Measurements from ENCODE around the gene SLC35E2B. TPM values are rescaled to one million over a fixed set of nuclear protein-coding genes. Genes with fewer than 3 reads are reported as not detected.
"Not testable (repeated sequence)": the region's sequence is repeated elsewhere in the genome, so short reads cannot be mapped to it uniquely, and the experiment has no call there.

Gene SLC35E2B
- total and polyA plus RNA-seq, 2 of the 13 experiments (the other 11 are each of a cell fraction or from before 2014, with no cell fraction given), result 14.1 to 19.7 TPM

GRCh38 chr1:1724035-1724864 lies 31.7 kb upstream of the SLC35E2B start, which contains the start of gene CDK11A (continued):
- TF ChIP-seq SOX6 (IDR thresholded peaks at IDR 0.05), result not testable (repeated sequence)
- peak; percentile 39 for TF ChIP-seq SOX6 (CRISPR knock-in tag; IDR thresholded peaks at IDR 0.05)
- 0 out of 2 replicates have a peak, but pooled peaks have one; percentile 36 for TF ChIP-seq TARDBP (CRISPR knock-in tag; IDR thresholded peaks at IDR 0.05)
- 0 out of 2 replicates have a peak, but pooled peaks have one; percentile 43 for TF ChIP-seq ZSCAN9 (CRISPR knock-in tag; IDR thresholded peaks at IDR 0.05; ENCODE audit: borderline replicate concordance)
- TF ChIP-seq MXI1 (IDR thresholded peaks at IDR 0.05; ENCODE audit: borderline replicate concordance, low read depth, low read length), result peak; percentile 37; the same call in 1 of the 3 replicates
- TF ChIP-seq ZSCAN31 (CRISPR knock-in tag; IDR thresholded peaks at IDR 0.05; ENCODE audit: low read depth), result peak; percentile 58; the same call in 1 of the 2 replicates
- 0 out of 2 replicates have a peak, but pooled peaks have one; percentile 56 for TF ChIP-seq ZNF44 (CRISPR knock-in tag; IDR thresholded peaks at IDR 0.05)
- peak; percentile 98 for TF ChIP-seq KAT8 (CRISPR knock-in tag; IDR thresholded peaks at IDR 0.05)
- 0 out of 2 replicates have a peak, but pooled peaks have one; percentile 34 for TF ChIP-seq PATZ1 (CRISPR knock-in tag; IDR thresholded peaks at IDR 0.05)
- TF ChIP-seq ZNF770 (CRISPR knock-in tag; IDR thresholded peaks at IDR 0.05), result 0 out of 2 replicates have a peak, but pooled peaks have one; percentile 29
- peak; percentile 68 for TF ChIP-seq HNF4A (CRISPR knock-in tag; IDR thresholded peaks at IDR 0.05)
- peak; percentile 32; the same call in 1 of the 2 replicates for TF ChIP-seq GFI1 (CRISPR knock-in tag; IDR thresholded peaks at IDR 0.05; ENCODE audit: borderline replicate concordance)
- peak; percentile 19; the same call in 1 of the 2 replicates for TF ChIP-seq TOE1 (CRISPR knock-in tag; IDR thresholded peaks at IDR 0.05)
- peak; percentile 76 for TF ChIP-seq ZNF143 (CRISPR knock-in tag; IDR thresholded peaks at IDR 0.05)
- 0 out of 2 replicates have a peak, but pooled peaks have one; percentile 44 for TF ChIP-seq POGK (CRISPR knock-in tag; conservative IDR thresholded peaks at IDR 0.05)
- peak; percentile 60; the same call in 1 of the 2 replicates for TF ChIP-seq ZFP91 (CRISPR knock-in tag; IDR thresholded peaks at IDR 0.05; ENCODE audit: borderline replicate concordance)
- TF ChIP-seq NFYC (CRISPR knock-in tag; IDR thresholded peaks at IDR 0.05), result peak; percentile 57
- TF ChIP-seq POLR2A (IDR thresholded peaks at IDR 0.05; ENCODE audit: insufficient read depth in 1 of 2, low read depth in 2 of 2, low read length in 2 of 2), result peak; percentile 36 to 55; a peak in 2 of 4 replicates
- peak; percentile 77 for TF ChIP-seq ETV5 (CRISPR knock-in tag; IDR thresholded peaks at IDR 0.05; ENCODE audit: borderline replicate concordance)
- TF ChIP-seq ZNF615 (CRISPR knock-in tag; IDR thresholded peaks at IDR 0.05; ENCODE audit: borderline replicate concordance), result peak; percentile 51; the same call in 1 of the 2 replicates
- TF ChIP-seq ZMYM4 (CRISPR knock-in tag; IDR thresholded peaks at IDR 0.05), result peak; percentile 68
- TF ChIP-seq GABPB1 (CRISPR knock-in tag; IDR thresholded peaks at IDR 0.05), result peak; percentile 92

All from HepG2 (cell line).